ENCODE results near the gene PGC. TPM values are rescaled to one million over a fixed set of nuclear protein-coding genes. Genes with fewer than 3 reads are reported as not detected.

PGC gene
- total RNA-seq, 8 experiments from 2014 or later = 0.14 to 0.95 (median 0.25) TPM; not detected in 5

GRCh38 chr6:41722969-41723529, 24.1 kb downstream of the PGC start:
- WGBS, 10 experiments = 0 to 100% (median 47%) methylated on average over 1 of the region's 8 CpGs; no CpG with 5 or more reads in 6 of the 10 experiments
- H3K4me1 ChIP-seq (replicated peaks in 1 of 2) = peaks cover 0 to 6% of the 10 kb centered on the region in 2 donors
- H3K27ac ChIP-seq = no peak overlapping the region
- no peak overlapping the region for H3K4me3 ChIP-seq
- in situ Hi-C loops (cut with MboI; ENCODE audit: low pct_unique_long_range_greater_than_20kb in 2 of 9, low sequenced_read_pairs in 9 of 9, unreplicated experiment in 9 of 9) = no loop called here
- ATAC-seq (replicated peaks in 6 of 8) = peak in 1 of 8 experiments; percentile 7

GRCh38 chr6:41721414-41721813, 25.8 kb downstream of the PGC start:
- in situ Hi-C loops (cut with MboI; ENCODE audit: low pct_unique_long_range_greater_than_20kb in 2 of 9, low sequenced_read_pairs in 9 of 9, unreplicated experiment in 9 of 9) = no loop called here
- WGBS, 10 experiments = 80 to 100% (median 86%) methylated on average over 1 to 3 of the region's 3 CpGs; no CpG with 5 or more reads in 7 of the 10 experiments

GRCh38 chr6:41720783-41721182, 26.4 kb downstream of the PGC start:
- Histone ChIP-seq H3K4me3 (no peak overlapping the region), H3K4me1 (replicated peaks in 1 of 2) (peaks cover 0 to 11% of the 10 kb centered on the region in 2 donors), H3K27ac (no peak overlapping the region)
- in situ Hi-C loops (cut with MboI; ENCODE audit: low pct_unique_long_range_greater_than_20kb in 2 of 9, low sequenced_read_pairs in 9 of 9, unreplicated experiment in 9 of 9) = no loop called here
- WGBS, 10 experiments = no CpG with 5 or more reads among the region's 2 CpGs
- no peak for ATAC-seq (replicated peaks in 6 of 8)

More at GRCh38 chr6:41721414-41721813, 25.8 kb downstream of the PGC start:
- Histone ChIP-seq H3K27ac (no peak overlapping the region), H3K4me1 (replicated peaks in 1 of 2) (peaks cover 0 to 11% of the 10 kb centered on the region in 2 donors), H3K4me3 (no peak overlapping the region)
- ATAC-seq (replicated peaks in 6 of 8) = no peak

GRCh38 chr6:41720262-41720620, 27.0 kb downstream of the PGC start:
- ATAC-seq (replicated peaks in 6 of 8) = no peak
- no peak overlapping the region for H3K27ac ChIP-seq
- in situ Hi-C loops (cut with MboI; ENCODE audit: low pct_unique_long_range_greater_than_20kb in 2 of 9, low sequenced_read_pairs in 9 of 9, unreplicated experiment in 9 of 9) = no loop called here
- no peak overlapping the region for H3K4me3 ChIP-seq
- H3K4me1 ChIP-seq (replicated peaks in 1 of 2) = peaks cover 0 to 11% of the 10 kb centered on the region in 2 donors
- 48 to 100% methylated on average over 2 of the region's 3 CpGs; no CpG with 5 or more reads in 8 of the 10 experiments for WGBS, 10 experiments

DNA sequence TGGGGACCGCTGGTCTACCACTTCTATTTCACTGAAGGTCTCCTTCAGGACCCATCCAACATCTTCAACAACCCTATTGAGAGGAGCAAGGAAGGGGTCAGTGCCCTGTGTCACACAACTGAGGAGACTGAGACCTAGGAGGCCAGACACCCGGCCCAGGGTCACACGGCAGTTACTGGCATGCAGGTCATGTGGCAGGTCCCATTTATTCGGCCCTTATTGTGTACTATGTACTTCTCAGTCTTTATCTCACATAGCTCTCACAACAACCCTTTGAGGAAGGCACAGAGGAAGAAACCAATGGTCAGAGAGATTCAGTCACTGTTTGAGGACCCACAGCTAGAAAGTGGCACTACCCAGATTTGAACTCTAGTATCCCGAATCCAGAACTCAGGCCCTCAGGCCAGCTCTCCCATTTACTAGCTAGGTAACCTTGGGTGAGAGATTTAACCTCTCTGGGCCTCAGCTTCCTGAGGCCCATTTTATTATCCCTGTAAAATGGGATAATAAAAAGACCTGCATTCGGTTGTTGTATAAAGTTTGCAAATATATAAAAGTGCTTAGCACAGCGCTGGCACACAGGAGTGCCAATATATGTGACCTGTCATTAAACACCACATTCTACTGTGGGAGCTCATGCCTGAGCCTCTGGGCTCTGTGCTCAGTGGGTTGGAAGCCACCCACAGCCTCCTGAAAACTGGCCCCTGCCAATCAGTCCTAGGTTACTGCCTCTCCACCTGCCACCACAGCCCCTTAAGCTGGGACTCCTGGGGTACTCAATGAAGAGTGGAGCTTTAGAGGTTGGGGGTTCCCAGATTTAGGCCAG, 27.5 kb downstream of the PGC start:
- no peak overlapping the region for H3K27ac ChIP-seq
- in situ Hi-C loops (cut with MboI; ENCODE audit: low pct_unique_long_range_greater_than_20kb in 2 of 9, low sequenced_read_pairs in 9 of 9, unreplicated experiment in 9 of 9) = no loop called here
- no peak overlapping the region for H3K4me3 ChIP-seq
- H3K4me1 ChIP-seq (replicated peaks in 1 of 2) = peaks cover 0 to 11% of the 10 kb centered on the region in 2 donors
- WGBS, 10 experiments = 79 to 100% (median 95%) methylated on average over 1 to 6 of the region's 7 CpGs; no CpG with 5 or more reads in 3 of the 10 experiments
- ATAC-seq (replicated peaks in 6 of 8) = no peak

DNA sequence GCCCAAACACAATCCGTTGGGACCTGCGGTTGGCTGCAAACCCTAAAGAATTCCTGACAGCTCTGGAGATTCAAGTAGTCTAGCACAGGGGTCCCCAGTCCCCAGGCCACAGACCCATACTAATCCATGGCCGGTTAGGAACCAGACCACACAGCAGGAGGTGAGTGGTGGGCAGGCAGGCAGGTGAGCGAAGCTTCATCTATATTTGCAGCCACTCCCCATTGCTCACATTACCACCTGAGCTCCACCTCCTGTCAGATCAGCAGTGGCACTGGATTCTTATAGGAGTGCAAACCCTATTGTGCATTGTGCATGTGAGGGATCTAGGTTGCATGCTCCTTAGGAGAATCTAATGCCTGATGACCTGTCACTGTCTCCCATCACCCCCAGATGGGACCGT, 28.4 kb downstream of the PGC start:
- Histone ChIP-seq H3K27ac (no peak overlapping the region), H3K4me1 (replicated peaks in 1 of 2) (peaks cover 0 to 10% of the 10 kb centered on the region in 2 donors), H3K4me3 (no peak overlapping the region)
- in situ Hi-C loops (cut with MboI; ENCODE audit: low pct_unique_long_range_greater_than_20kb in 2 of 9, low sequenced_read_pairs in 9 of 9, unreplicated experiment in 9 of 9) = no loop called here
- ATAC-seq (replicated peaks in 6 of 8) = no peak
- 50 to 100% (median 88%) methylated on average over 1 to 4 of the region's 5 CpGs; no CpG with 5 or more reads in 1 of the 10 experiments for WGBS, 10 experiments

DNA sequence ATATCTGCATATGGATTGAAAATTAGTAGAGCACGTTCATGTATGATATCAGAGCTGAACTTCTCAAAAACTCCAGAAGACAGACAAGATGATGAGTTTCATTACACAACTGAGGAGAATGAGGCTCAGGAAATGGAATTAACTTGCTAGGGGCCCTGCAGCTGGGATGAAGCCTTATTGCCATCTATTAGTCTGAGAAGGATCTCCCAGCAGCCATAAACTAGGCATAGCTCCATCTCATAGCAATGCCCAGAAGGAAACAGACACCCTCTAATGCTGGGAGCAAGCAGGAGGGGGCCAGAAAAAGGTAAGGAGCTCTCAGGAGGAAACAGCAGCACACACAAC, 29.8 kb downstream of the PGC start:
- WGBS, 10 experiments = 80 to 100% (median 94%) methylated on average over 1 of the region's 1 CpG; no CpG with 5 or more reads in 4 of the 10 experiments
- ATAC-seq (replicated peaks in 6 of 8) = no peak
- Histone ChIP-seq H3K4me1 (replicated peaks in 1 of 2) (peaks cover 0 to 5% of the 10 kb centered on the region in 2 donors), H3K4me3 (no peak overlapping the region), H3K27ac (no peak overlapping the region)
- in situ Hi-C loops (cut with MboI; ENCODE audit: low pct_unique_long_range_greater_than_20kb in 2 of 9, low sequenced_read_pairs in 9 of 9, unreplicated experiment in 9 of 9) = no loop called here

GRCh38 chr6:41716516-41717391, 30.4 kb downstream of the PGC start:
- Histone ChIP-seq H3K4me3 (no peak overlapping the region), H3K27ac (no peak overlapping the region), H3K4me1 (replicated peaks in 1 of 2) (peaks cover 0 to 5% of the 10 kb centered on the region in 2 donors)
- ATAC-seq (replicated peaks in 6 of 8) = peak in 5 of 8 experiments; percentile 4 to 61 (median 43)
- in situ Hi-C loops (cut with MboI; ENCODE audit: low pct_unique_long_range_greater_than_20kb in 2 of 9, low sequenced_read_pairs in 9 of 9, unreplicated experiment in 9 of 9) = no loop called here
- 72 to 100% (median 94%) methylated on average over 1 to 5 of the region's 11 CpGs; no CpG with 5 or more reads in 4 of the 10 experiments for WGBS, 10 experiments

GRCh38 chr6:41715795-41716515, 31.2 kb downstream of the PGC start:
- peaks cover 0 to 5% of the 10 kb centered on the region in 2 donors for H3K4me1 ChIP-seq (replicated peaks in 1 of 2)
- WGBS, 10 experiments = 17 to 100% (median 75%) methylated on average over 1 to 4 of the region's 5 CpGs; no CpG with 5 or more reads in 4 of the 10 experiments
- H3K4me3 ChIP-seq = no peak overlapping the region
- no peak overlapping the region for H3K27ac ChIP-seq
- in situ Hi-C loops (cut with MboI; ENCODE audit: low pct_unique_long_range_greater_than_20kb in 2 of 9, low sequenced_read_pairs in 9 of 9, unreplicated experiment in 9 of 9) = no loop called here
- ATAC-seq (replicated peaks in 6 of 8) = no peak

DNA sequence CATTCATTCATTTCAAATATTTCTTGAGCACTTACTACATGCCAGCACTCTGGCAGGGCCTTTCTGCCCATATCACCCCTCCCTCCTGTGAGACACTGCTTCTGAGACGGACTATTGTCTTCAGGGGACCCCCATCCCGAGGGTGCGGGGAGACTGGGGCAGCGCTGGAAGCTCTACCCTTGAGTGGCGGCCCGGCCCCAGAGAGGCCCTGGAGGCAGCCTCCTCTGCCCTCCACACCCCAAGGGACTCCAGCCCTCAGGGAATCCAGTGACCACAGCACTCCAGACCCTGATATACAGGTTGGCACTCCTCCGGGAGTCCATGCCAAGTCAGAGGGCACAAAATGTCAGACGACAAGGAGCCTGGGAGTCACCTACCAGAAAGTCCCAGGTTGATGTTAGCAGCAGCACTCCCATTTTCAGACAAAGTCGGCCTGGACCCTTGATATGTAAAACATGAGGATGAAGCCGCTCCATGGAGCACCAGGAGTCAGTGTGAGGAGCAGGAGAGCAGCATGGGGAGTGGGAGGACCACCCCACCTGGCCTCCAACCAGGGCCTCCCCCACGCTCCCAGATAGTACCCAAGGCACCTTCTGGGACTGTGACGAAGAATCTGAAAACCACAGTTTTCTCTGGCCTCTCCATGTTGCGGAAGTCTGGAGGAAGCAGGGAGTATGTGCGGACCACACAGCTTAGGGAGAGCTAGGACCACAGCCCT, 32.5 kb downstream of the PGC start:
- 42 to 100% (median 85%) methylated on average over 2 to 9 of the region's 14 CpGs; no CpG with 5 or more reads in 4 of the 10 experiments for WGBS, 10 experiments
- Histone ChIP-seq H3K27ac (no peak overlapping the region), H3K4me1 (replicated peaks in 1 of 2) (peaks cover 0 to 5% of the 10 kb centered on the region in 2 donors), H3K4me3 (no peak overlapping the region)
- in situ Hi-C loops (cut with MboI; ENCODE audit: low pct_unique_long_range_greater_than_20kb in 2 of 9, low sequenced_read_pairs in 9 of 9, unreplicated experiment in 9 of 9) = no loop called here
- no peak for ATAC-seq (replicated peaks in 6 of 8)

GRCh38 chr6:41713650-41714291, 33.4 kb downstream of the PGC start:
- peak in 7 of 8 experiments; percentile 5 to 80 (median 40) for ATAC-seq (replicated peaks in 6 of 8)
- WGBS, 10 experiments = 78 to 100% (median 100%) methylated on average over 1 to 7 of the region's 14 CpGs; no CpG with 5 or more reads in 3 of the 10 experiments
- Histone ChIP-seq H3K4me3 (no peak overlapping the region), H3K4me1 (replicated peaks in 1 of 2) (peaks cover 0 to 5% of the 10 kb centered on the region in 2 donors), H3K27ac (no peak overlapping the region)
- in situ Hi-C loops (cut with MboI; ENCODE audit: low pct_unique_long_range_greater_than_20kb in 2 of 9, low sequenced_read_pairs in 9 of 9, unreplicated experiment in 9 of 9) = no loop called here
